HG02588 (cell line): Measurements from ENCODE around the gene CABP5.
"Not testable (repeated sequence)": the region's sequence is repeated elsewhere in the genome, so short reads cannot be mapped to it uniquely, and the experiment has no call there.

ENCODE experiments used
- ATAC-seq: cut with Tn5 transposase; IDR thresholded peaks from one replicate; pipeline ENCODE4 v1.9.1; 2021; ENCODE audit warnings: mild to moderate bottlenecking, moderate library complexity; ENCODE audit not compliant: unreplicated experiment

The CABP5 gene

DNA sequence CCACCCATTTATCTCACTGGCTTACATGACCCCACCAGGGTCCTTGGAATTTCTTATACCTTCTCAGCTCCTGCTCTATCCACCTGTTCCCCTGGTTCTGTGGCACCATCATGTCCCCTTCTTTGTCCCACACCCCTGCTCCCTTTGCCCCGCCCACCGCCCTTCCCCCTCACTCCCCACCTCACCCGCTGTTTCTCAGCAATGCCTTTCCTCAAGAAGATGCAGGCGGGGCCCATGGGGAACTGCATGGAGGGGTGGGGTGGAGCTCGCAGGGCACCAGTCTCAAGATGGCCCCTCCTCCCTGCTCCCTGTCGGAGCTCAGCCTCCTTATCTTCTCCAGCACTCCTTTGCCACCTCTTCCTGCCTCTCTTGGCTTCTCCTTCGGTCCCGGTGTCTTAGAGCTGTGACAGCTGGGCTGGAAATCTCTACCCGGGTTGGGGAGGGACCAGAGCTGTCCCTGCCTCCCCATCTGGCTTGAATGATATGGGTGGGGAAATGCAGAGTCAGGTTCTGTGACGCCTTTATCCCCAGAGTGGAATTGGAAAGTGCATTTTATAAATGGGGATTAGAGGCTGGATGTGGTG, at the start of gene CABP5:
CABP5 (minus strand) TSS at position 405 of the 584 bp plus-strand sequence; CDS start at position 248, 157 bp downstream.
- ATAC-seq: no peak

DNA sequence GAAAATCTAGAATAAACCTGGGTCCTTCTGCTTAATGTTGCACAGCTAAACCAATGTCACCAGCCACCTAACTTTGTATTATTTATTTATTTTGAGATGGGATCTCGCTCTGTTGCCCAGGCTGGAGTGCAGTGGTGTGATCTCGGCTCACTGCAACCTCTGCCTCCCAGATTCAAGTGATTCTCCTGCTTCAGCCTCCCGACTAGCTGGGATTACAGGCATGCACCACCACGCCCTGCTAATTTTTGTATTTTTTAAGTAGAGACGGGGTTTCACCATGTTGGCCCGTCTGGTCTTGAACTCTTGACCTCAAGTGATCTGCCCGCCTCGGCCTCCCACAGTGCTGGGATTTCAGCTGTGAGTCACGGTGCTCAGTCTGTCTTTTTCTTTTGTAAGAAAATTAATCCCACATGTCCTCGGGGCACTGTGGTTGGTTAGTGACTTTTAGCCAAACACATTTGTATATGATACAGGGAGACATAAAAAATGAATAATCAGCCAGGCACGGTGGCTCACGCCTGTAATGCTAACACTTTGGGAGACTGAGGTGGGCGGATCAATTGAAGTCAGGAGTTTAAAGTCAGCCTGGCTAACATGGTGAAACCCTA, 47.3 kb upstream of the CABP5 start:
- not testable (repeated sequence) for ATAC-seq

- ATAC-seq: no peak
Observed at GRCh38 chr19:48090281-48090802, 46.5 kb upstream of the CABP5 start.

GRCh38 chr19:48088991-48089390, 45.1 kb upstream of the CABP5 start:
- not testable (repeated sequence) for ATAC-seq

DNA sequence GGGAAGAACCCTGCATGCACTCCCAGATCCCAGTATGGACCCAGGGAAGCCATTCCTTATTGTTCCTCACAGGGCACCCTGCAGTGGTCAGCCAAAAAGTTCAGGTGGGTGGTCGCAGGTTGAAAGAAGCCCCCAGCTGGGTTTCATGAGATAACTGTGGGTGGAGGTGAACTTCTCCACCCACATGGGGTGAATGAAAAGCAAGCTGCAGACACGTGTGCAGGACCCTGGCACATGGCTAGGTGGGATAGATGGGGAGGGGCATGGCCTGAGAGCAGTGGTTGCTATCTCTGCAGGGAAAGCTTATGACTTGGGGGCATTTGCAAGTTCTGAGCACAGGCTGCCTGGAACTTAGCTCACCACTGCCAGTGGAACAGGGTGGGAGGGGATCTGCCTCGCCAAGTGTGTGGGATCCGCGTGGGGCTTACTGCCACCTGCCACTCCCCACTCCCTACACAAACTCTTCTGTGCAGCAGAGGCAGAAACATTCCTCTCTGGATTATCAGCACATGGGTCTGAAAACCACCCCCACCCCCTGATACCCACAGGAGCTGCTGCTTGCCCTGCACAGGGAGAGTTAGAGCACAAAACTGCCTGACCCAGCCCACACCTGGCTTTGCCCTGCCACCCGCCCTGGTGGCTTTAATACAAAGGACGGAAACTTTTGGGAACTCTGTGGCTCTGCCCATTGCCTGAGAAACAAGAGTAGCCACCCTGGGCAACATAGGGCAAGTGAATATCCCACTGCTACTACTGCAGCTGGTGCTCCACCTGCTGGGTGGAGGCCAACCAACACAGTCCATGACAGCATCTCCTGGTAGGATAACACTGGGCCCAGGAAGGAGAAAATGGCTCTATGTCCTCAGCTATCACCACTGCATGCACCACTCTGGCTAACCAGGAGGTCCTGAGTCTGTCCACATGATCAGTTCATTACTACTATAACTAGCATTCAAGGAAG, 42.3 kb upstream of the CABP5 start:
- no peak for ATAC-seq

DNA sequence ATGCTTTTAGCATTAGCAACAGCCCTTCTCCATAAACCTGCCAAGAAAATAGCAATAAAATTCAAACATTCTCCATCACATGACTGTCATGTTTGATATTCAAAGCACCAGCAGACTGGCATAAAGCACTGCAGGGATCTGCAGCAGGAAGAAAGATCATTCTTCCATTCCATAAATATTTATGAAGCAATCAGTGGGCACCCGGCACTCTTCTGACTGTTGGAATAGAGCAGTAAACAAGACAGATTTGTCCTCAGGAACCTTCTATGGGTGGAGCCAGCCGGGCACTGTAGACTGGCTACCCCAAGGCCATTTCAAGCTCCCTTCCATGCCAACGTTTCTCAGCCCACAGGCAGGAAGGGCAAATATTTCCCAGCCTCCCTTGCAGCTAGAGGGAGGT, 41.2 kb upstream of the CABP5 start:
- ATAC-seq: no peak

- no peak for ATAC-seq
Observed at GRCh38 chr19:48081106-48081505, 37.2 kb upstream of the CABP5 start.

DNA sequence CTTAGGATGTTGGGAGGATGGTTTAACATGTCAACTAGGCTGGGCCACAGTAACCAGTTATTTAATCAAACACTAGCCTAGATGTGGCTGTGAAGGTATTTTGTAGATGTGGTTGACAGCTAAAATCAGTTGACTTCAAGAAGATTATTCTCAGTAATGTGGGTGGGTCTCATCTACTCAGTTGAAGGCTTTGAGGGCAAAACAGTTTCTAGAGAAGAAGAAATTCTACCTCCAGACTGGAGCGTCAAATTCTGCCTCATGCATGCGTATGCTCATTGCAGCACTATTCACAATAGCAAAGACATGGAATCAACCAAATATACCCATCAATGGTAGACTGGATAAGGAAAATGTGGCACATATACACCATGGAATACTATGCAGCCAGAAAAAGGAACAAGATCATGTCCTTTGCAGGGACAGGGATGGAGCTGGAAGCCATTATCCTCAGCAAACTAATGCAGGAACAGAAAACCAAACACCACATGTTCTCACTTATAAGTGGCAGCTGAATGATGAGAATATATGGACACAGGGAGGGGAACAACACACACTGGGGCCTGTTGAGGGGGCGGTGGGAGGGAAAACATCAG, 26.4 kb upstream of the CABP5 start:
- ATAC-seq: not testable (repeated sequence)

DNA sequence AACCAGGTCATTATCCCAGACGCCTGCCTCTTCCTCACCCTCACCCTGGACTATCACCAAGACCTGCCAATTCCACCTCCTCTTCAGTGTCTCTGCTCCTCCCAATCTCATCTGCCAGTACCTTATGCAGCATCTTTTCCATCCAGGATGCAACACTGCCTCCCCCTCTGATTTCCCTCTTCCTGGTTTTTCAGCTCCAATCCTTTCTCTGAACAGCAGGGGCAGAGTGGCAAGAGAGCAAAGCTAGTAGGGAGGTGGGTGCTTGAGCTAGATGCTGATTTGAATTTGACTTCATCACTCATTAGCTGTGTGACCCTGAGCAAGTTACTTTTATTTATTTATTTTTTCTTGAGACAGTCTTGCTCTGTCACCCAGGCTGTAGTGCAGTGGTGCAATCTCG, 25.6 kb upstream of the CABP5 start:
- no peak for ATAC-seq

DNA sequence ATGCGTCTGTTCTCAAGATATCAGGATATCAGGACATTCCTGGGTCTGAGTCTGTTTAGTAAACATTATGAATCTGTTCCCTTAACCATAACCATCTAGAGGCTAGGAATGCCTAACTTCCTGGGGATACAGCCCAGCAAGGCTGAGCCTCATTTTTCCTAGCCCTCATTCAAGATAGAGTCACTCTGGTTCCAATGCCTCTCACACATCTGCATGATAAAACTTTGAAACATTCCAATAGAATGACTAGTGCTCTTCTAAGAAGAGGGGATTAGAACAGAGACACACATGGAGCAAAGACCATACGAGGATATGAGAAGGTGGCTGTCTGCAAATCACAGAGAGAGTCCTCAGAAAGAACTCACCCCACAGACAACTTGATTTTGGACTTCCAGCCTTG, 20.6 kb upstream of the CABP5 start:
- ATAC-seq: no peak

GRCh38 chr19:48061401-48062344, 17.8 kb upstream of the CABP5 start:
- no peak for ATAC-seq

GRCh38 chr19:48060381-48060780, 16.5 kb upstream of the CABP5 start:
- ATAC-seq: no peak

GRCh38 chr19:48059331-48059730, 15.5 kb upstream of the CABP5 start:
- ATAC-seq: no peak

- ATAC-seq: no peak
Observed at GRCh38 chr19:48053856-48054255, 10.0 kb upstream of the CABP5 start.

- no peak for ATAC-seq
Observed at GRCh38 chr19:48053076-48053475, 9.2 kb upstream of the CABP5 start.

GRCh38 chr19:48051335-48052033, 7.6 kb upstream of the CABP5 start:
- no peak for ATAC-seq

- no peak for ATAC-seq
Observed at GRCh38 chr19:48044561-48044960, 682 bp upstream of the CABP5 start.

GRCh38 chr19:48041877-48042580, 1.9 kb downstream of the CABP5 start:
- ATAC-seq: no peak

DNA sequence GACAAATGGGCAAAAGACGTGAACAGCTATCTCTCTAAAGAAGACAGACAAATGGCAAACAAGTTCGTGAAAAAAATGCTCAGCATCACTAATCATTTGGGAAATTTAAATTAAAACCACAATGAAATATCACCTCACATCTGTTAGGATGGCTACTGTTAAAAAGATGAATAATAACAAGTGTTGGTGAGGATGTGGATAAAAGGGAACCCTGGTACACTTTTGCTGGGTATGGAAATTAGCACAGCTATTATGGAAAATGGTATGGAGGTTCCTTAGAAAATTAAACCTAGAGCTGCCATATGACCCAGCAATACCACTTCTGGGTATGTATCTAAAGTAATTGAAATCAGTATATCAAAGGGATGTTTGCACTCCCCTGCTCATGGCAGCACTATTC, 7.1 kb downstream of the CABP5 start:
- ATAC-seq: no peak
